KBM-7 (cell line): ENCODE results near the gene ALOXE3.
"Not testable (repeated sequence)": the region's sequence is repeated elsewhere in the genome, so short reads cannot be mapped to it uniquely, and the experiment has no call there.

Experiments used
- DNase-seq: peaks from one replicate; pipeline ENCODE4 v3.0.0-alpha.2; 2015
- in situ Hi-C: fragments of 300-500 bp; cut with MboI; formaldehyde crosslinking; loops from 2 replicates; pipeline ENCODE4 v1.14.3; 2020; ENCODE audit warnings: low sequenced_read_pairs, low pct_unique_long_range_greater_than_20kb, mixed read lengths

ALOXE3 gene

DNA sequence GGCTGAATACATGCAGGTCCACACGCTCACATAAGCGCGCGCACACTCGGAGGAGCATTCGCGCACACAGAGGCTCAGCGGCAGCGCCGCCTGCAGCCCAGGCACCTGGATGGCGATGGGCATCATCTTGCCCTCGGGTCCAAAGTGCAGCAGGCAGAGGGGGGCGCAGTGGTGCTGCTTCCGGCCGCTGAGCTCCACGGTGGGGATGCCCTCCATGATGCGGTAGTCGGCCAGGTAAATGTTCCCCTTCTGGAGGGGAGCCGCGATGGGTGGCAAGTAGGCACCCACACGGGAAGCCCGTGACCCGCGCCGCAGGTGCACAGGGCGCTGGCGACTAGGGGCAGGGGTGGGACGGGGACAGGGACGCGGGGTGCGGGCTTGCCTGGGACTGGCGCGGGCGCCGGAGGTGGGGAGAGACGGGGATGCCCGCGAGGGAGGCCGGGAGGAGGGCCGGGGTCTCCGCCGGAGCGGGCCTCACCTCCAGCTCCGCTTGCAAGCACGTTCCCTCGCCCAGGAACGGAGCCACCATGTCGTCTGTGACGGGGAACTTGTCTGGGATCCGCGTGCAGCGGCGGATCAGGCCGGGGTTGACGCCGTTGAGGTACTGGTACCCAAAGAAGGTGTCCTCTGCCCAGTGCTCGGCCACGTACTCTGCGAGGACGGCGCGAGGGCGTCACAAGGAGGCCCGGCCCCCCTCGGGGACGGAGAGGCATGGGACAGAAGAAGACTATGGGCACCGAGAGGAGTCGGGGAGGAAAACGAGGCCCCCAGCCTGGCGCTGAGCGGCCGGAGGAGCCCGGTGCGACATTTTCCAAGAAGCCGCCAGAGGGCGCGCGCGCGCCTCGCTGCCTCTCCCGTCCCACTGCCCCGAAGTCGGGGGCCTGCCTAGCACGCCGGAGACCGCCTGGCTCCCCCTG, 38.8 kb downstream of the ALOXE3 start:
- in situ Hi-C loops, result loop anchor here (25.0 kb wide), 1 partner anchor 683 kb away; the partner anchor contains the start of gene SPDYE4

DNA sequence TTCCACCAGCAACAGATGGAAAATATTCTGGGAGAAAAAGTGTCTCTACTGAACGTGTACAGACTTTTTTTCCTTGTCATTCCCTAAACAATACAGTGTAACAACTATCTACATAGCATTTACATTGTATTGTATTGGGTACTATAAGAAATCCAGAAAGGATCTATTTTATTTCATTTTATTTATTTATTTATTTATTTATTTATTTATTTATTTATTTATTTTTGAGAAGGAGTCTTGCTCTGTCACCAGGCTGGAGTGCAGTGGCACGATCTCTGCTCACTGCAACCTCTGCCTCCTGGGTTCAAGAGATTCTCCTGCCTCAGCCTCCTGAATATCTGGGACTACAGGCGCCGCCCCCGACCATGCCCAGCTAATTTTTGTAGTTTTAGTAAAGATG, 40.4 kb downstream of the ALOXE3 start:
- in situ Hi-C loops, result loop anchor here (25.0 kb wide), 1 partner anchor 684 kb away; the partner anchor contains the start of gene SPDYE4
- not testable (repeated sequence) for DNase-seq

More for the DNA sequence above, 38.8 kb downstream of the ALOXE3 start:
- DNase-seq, result peak; percentile 93

DNA sequence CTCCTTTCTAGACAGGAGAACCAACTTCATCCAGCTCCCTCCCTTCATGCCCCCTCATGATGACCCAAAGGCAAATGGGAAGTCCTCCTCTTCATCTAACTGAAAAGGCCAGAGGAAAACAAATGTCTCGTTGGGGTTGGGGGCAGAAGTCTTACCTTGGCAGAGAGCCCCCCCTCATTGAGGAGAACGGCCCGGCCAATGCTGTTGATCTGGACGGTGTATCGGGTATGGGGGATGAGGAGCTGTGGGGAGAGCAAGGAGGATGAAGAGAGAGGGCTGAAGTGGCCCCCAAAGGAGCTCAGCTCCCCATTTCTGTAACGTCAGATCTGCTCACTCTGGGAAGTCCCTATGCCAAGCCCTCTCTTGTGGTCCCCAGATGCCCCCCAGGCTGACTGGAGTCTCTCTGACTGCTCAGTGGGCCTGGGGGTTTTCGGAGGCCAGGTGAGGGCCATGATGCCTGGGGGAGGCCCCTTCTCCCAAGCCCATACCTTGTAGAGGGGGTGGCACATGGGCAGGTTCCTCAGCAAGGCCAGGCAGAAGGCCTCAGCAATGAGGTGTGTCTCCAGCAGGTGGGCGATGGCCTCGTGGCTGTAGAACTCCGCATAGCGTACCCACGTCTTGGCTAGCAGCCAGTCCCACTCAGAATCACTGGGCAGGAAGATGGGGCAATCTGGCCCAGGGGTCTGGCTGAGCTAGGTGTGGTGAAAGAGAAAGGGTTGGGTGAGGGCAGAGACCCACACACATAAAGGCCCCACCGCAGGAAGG, 41.6 kb downstream of the ALOXE3 start:
- DNase-seq, result no peak
- in situ Hi-C loops, result loop anchor here (25.0 kb wide), 1 partner anchor 686 kb away; the partner anchor contains the start of gene SPDYE4

DNA sequence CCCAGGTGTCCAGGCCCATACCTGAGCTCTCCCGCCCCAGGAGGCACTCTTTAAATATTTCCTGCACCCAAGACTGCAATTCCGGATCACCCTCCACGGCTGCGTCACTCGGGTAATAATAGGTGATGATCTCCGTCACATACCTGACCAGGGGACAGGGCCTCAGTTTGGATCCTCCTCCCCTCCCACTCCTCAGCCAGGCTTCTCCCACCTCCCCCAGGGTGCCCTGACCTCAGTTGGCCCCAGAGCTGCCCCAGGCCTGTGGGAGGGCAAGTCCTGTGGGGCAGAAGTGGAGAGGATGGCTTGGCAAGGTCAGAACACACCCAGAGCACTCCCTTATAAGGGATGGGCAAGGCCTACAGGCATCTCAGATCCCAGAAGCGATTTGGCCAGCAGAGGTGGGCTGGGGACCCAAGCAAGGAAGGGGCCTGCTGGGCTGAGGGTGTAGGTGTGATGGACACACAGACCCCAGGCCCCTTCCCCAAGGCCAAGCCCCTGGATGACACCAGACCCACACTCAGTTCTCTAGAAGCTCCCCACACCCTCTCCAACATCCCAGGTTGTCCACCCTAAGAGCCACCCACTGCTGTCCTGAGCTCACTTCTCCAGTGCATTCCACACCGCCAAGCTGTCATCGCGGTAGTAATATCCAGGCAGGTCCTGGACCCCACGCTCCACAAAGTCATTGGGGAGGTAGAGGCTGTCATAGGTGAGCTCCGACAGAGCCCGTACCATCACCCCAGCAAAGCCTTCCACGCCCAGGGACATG, 42.6 kb downstream of the ALOXE3 start:
- in situ Hi-C loops, result loop anchor here (25.0 kb wide), 1 partner anchor 687 kb away; the partner anchor contains the start of gene SPDYE4
- DNase-seq, result no peak

DNA sequence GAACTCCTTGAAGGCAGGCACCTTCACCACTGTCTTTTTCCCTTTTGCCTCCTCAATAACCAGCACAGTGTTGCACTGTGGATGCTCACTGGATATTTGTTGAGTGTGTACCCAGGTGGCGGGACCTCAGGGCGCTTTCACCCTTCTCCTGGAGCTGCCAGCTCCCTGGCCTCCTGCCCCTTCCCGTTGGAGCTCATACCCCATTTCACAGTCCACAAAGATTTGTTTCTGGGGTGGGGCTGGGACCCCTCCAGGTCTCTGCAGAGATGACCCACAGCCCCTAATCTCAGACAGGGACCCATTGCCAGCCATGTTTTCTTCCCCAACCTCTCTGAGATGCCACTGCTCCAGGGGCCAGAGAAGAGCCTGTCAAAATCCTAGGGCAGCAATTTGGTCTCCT, 43.2 kb downstream of the ALOXE3 start:
- no peak for DNase-seq
- in situ Hi-C loops, result loop anchor here (25.0 kb wide), 1 partner anchor 687 kb away; the partner anchor contains the start of gene SPDYE4

DNA sequence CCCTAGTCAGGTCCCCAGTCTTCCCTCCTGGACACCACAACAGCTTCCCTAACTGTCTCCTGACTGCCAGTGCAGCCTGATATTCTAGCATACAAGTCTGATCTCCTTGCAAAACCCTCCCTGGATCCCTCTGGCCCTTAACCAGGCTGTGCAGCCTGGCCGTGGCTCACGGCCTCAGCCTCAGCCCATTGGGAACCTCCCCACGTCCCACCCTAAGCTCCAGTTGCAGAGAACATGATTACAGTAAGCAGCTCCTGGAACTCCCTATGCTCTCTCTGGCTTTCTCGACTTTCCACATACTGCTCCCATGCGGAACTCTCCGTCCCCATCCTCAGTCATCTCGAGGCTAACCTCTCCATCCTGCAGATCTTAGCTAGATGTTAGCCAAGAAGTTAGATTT, 43.8 kb downstream of the ALOXE3 start:
- in situ Hi-C loops, result no loop called here
- no peak for DNase-seq

DNA sequence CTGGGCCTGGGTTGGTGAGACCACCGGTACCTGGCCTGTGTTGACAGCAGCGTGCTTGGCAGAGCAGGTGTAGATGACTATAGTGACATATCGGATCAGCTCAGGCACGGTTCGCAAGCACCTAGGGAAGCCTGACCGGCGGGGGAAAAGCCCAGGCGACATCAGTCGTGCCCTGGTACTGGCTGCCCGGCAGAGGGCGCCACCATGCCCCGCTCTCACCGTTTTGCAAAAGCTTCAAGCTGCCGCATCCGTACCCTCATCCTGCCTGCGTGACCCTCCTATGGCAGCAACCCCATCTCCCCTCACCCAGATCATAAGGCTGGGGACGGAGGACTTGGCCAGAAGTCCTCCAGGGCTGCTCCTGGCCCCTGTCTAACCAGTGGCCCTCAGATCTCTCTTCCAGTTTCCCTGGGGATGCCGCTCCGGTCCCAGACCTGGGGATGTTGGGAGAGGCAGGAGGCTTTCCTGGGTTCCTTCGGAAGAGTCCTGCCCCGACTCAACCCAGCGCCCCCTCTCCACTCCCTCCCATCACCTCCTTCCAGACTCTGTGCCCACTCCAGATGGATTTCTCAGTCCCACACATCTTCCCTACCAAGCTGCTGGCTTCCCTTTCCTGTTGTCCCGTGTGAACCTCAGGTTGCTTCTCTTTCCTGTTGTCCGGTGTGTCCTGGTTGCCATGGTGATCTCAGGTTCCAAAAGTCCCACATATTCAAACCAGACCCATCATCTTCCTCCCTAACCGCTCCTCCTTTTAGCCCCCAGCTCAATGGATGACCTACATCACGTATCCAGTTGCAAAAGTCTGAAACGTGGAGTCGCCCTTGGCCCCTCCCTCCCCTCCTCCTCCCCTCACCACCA, 44.5 kb downstream of the ALOXE3 start:
- peak; percentile 76 for DNase-seq
- in situ Hi-C loops, result no loop called here

DNA sequence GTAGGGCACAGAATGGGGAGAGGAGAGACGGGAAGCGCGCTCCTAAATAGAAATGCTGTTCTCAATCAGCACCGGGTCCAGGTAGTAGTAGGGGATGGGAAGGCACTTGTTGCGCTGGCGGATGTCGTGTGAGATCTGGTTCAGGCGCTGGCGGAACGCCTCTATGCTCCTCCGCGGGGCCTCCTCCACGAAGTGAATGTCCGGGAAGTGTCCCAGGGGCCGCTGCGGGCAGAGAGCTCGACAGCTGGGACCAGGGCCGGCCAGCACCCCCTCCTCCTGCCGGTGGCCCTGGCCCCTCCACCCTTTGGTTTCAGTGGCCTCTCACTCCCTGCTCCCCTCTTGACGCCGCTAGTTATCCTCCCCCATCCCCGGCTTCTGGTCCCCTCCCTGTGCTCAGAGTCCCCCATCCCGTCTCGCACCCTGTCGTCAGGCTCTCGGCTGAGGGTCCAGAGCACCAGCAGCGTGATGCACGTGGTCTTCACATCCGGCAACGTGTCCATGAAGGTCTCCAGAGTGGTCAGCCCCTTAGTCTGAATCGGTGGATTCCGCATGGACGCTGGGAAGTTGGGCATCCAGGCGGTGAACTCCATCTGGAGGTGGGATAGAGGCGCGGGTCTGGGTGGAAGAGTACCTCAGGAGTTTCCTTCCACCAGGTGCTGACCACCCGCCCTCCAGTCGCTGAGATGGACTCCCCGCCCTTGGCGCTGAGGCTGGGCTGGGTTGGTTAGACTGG, 45.4 kb downstream of the ALOXE3 start:
- in situ Hi-C loops, result no loop called here

DNA sequence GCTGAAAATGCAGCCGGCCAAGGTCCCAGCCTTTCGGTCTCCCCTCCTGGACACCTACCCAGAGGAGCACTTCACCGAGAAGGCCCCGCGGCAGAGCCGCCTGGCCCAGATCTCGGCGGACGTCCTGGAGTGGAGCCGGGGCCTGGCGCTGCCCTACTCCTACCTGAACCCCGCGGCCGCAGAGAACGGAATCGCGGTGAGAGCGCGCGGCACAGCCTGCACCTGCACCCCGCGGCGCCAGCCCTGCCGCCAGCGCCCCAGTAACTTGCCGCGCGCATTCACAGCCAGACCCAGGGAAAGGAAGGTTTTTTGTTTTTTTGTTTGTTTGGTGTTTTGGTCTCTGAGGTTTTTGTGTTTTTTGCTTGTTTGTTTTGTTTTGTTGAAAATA, 46.0 kb downstream of the ALOXE3 start:
- in situ Hi-C loops, result no loop called here
- DNase-seq, result no peak

More for the DNA sequence above, 45.4 kb downstream of the ALOXE3 start:
- no peak for DNase-seq

DNA sequence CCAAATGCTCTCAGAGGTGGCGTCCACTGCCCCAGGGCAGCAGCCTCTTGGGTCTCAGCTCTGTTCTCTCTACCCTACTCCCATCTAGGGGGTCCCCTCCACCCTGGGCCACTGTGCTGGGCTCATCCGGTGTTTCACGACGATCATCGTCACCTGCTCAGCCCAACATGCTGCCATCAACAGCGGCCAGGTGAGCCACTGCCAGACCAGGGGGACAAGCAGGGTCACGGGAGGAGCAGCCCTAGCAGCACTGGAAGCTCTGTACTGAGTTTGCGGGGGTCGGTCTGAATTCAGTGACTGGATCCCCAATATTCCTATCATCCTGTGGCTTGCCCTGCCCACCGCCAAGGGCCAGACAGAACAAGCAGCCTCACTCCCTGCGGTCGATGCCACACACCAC, 46.8 kb downstream of the ALOXE3 start:
- DNase-seq, result no peak
- in situ Hi-C loops, result no loop called here

DNA sequence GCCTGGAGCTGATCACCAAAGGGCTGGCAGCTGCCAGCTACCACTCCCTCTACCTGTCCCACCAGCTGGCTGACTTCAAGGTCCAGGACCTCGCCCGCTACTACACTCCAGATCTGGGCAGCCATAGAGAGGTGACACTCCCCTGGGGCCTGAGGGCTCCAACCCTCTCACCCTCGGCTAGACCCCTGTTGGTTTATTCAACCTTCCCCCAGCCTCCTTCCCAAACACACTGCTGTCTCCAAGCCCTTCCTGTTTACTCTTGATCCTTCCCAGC, 48.8 kb downstream of the ALOXE3 start:
- in situ Hi-C loops, result no loop called here
- no peak for DNase-seq

DNA sequence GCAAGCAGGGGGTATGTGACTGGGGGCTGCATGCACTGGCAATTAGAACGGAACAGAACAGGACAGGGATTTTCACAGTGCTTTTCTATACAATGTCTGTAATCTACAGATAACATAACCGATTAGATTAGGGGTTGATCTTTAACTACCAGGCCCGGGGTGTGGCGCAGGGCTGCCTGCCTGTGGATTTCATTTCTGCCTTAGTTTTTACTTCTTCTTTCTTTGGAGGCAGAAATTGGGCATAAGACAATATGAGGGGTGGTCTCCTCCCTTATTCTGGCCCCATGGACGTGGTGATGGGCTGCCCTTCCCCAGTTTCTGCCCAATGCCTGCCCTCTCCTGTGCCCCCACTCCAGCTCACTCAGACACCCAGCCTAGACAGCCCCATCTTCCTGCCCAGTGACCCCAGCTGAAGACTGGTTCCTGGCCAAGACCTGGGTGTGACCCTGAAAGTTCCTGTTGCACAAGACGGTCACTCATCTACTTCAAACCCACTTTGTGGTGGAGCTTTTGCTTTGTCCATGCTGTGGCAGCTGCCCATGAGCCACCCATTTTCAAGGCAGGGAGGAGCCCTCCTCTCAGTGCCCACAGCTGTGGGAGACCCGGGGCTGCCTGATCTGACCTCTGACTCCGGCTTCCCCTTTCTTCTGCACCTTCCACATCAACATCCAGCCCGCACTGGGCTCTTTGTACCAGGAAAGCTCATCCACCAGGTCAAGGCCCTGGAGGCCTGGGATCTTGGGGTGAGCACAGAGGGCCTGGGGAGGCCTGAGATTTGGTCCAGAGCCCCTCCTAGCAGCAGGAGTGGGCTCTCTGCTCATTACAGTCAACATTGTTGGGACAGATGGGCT, 49.4 kb downstream of the ALOXE3 start:
- in situ Hi-C loops, result no loop called here
- no peak for DNase-seq

DNA sequence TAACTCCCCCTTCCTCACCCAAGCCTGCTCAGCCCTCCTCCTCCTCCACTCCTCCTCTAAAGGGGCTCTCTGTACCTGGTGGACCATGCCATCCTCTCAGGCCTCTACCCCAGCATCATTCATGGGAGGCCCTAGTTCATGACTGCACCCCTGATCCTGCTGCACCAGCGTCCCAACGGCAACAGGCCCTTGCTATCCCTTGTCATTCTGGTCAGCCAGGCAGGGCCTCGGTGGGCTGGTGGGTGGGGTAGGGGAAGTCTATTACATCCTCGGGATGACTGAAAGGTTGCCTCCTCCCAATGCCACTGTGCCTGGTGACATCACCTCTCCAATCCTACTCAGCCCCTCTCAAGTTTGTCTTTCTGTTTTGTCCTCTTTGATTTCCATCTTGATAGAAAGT, 50.5 kb downstream of the ALOXE3 start:
- no peak for DNase-seq
- in situ Hi-C loops, result no loop called here

DNA sequence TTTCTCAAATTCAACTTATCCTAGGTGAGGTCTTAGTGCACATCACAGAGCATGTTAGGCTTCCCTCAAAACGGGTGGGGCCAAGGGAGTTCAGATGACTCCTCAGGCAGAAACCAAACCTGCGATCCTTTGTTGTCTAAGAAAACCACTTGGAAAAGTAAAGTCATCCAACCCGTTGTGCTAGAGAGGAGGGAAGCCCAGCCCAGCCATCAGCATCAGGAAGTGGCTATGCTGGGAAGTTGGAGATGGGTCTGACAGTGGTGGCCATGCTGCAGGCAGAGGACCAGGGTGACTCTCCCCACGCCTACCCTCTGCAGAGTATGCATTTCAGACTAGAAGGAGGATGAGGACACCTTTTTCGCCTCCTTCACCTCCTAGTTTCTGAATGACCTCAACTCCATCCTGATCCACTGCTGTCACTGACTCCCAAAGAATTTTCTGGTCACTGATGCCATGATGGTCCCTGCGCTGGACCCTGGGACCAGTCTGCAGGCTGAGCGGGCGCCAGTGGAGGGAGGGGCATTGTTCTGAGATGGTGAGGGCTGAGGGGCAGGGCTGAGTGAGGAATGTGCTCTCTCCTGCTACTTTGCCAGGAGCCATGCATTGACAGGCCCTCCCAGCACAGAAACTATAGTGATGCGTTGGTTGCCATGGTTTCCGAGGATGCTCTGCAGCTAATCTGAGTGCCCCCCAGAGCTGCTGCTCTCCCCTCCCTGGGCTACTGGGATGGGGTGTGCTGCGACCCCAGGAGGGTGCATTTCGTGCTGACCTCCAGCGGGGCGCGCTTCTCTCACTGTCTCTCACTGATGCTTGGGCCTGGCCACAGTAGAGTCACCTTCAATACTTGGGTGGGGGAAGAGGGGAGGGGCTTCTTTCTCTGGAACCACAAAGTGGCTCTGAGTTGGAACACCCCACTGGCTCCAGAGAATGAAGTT, 51.2 kb downstream of the ALOXE3 start:
- DNase-seq, result no peak
- in situ Hi-C loops, result no loop called here

DNA sequence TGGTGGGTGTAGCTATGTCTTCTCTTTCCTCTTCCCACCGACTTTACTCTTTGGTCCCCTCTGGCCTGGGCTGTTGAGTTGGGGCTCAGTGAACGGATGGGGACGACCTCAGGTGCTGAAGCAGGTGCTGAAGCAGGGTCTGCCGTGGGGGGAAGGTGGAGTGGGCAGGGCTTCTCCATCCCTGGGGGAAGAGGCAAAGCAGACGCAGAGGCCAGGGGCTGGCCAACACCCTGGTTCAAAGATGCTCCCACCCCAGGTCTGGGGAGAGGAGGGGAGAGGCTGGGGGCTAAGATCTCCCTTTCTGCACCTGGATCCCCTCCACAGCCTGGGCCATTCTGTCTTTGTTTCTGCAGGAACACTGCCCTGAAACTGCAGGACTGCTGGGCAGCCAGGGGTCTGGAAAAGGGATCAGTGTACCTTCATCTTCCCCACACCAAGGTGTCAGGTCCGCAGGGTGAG, 53.7 kb downstream of the ALOXE3 start:
- in situ Hi-C loops, result no loop called here
- no peak for DNase-seq
